H9 (cell line): ENCODE measurements around the gene ITGA11. TPM values are rescaled to one million over a fixed set of nuclear protein-coding genes. Genes with fewer than 3 reads are reported as not detected.

Experiments used
- DNase-seq: peaks from one replicate; pipeline ENCODE4 v3.0.0-alpha.2; 2017
- H2AFZ ChIP-seq: one replicate; pipeline ENCODE4 v1.6.1; 2013; ENCODE audit warnings: mild to moderate bottlenecking, low read length, control low read depth, moderate library complexity
- H2AK5ac ChIP-seq: 2 replicates; pipeline ENCODE4 v1.6.1; 2013; ENCODE audit warnings: low read length, control low read depth, mixed read lengths; ENCODE audit not compliant: insufficient read length
- H2BK120ac ChIP-seq: one replicate; pipeline ENCODE4 v1.6.1; 2013; ENCODE audit warnings: low read depth, mild to moderate bottlenecking, low read length, control low read depth, inconsistent platforms; ENCODE audit not compliant: poor library complexity, severe bottlenecking
- H2BK12ac ChIP-seq: 2 replicates; pipeline ENCODE4 v1.6.1; 2013; ENCODE audit warnings: low read length, control low read depth, mixed read lengths, low read depth; ENCODE audit not compliant: insufficient read length
- H2BK15ac ChIP-seq: 2 replicates; pipeline ENCODE4 v1.6.1; 2013; ENCODE audit warnings: low read depth, low read length, control low read depth
- H2BK20ac ChIP-seq: one replicate; pipeline ENCODE4 v1.6.1; 2013; ENCODE audit warnings: low read depth, mild to moderate bottlenecking, low read length, control low read depth, inconsistent platforms; ENCODE audit not compliant: poor library complexity, severe bottlenecking
- H2BK5ac ChIP-seq: 2 replicates; pipeline ENCODE4 v1.6.1; 2013; ENCODE audit warnings: low read length, control low read depth, mixed read lengths; ENCODE audit not compliant: insufficient read length
- H3K14ac ChIP-seq: 2 replicates; pipeline ENCODE4 v1.6.1; 2013; ENCODE audit warnings: low read length, control low read depth; ENCODE audit not compliant: insufficient read depth
- H3K18ac ChIP-seq: 2 replicates; pipeline ENCODE4 v1.6.1; 2013; ENCODE audit warnings: low read depth, mild to moderate bottlenecking, mixed read lengths, low read length, control low read depth; ENCODE audit not compliant: insufficient read length
- H3K23ac ChIP-seq: 2 replicates; pipeline ENCODE4 v1.6.1; 2013; ENCODE audit warnings: low read length, control low read depth, mixed read lengths, low read depth; ENCODE audit not compliant: insufficient read length
- H3K23me2 ChIP-seq: 2 replicates; pipeline ENCODE4 v1.6.1; 2013; ENCODE audit warnings: low read depth, mild to moderate bottlenecking, mixed read lengths, low read length, control low read depth; ENCODE audit not compliant: insufficient read length, poor library complexity, severe bottlenecking
- H3K27ac ChIP-seq: 2 replicates; pipeline ENCODE4 v1.5.1; 2013; ENCODE audit warnings: low read length, control low read depth, mixed read lengths, low read depth; ENCODE audit not compliant: insufficient read length
- H3K27me3 ChIP-seq: 2 replicates; pipeline ENCODE4 v1.6.1; 2013; ENCODE audit warnings: low read length, control low read depth, inconsistent platforms; ENCODE audit not compliant: insufficient read depth
- H3K4ac ChIP-seq: 2 replicates; pipeline ENCODE4 v1.6.1; 2013; ENCODE audit warnings: low read depth, mild to moderate bottlenecking, control low read depth, inconsistent platforms, low read length, moderate library complexity
- H3K4me1 ChIP-seq: 2 replicates; pipeline ENCODE4 v1.6.1; 2013; ENCODE audit warnings: low read length, control low read depth, inconsistent platforms; ENCODE audit not compliant: insufficient read depth
- H3K4me2 ChIP-seq: 2 replicates; pipeline ENCODE4 v1.6.1; 2013; ENCODE audit warnings: low read length, control low read depth, mixed read lengths; ENCODE audit not compliant: insufficient read length, insufficient read depth
- H3K56ac ChIP-seq: 2 replicates; pipeline ENCODE4 v1.6.1; 2013; ENCODE audit warnings: low read depth, mild to moderate bottlenecking, mixed read lengths, low read length, control low read depth; ENCODE audit not compliant: insufficient read length
- H3K79me1 ChIP-seq: 2 replicates; pipeline ENCODE4 v1.6.1; 2013; ENCODE audit warnings: low read depth, mild to moderate bottlenecking, moderate library complexity, low read length, control low read depth, inconsistent platforms; ENCODE audit not compliant: insufficient read depth, poor library complexity, severe bottlenecking
- H3K79me2 ChIP-seq: 2 replicates; pipeline ENCODE4 v1.6.1; 2013; ENCODE audit warnings: low read length, control low read depth, inconsistent platforms; ENCODE audit not compliant: insufficient read depth
- H3K9ac ChIP-seq: 2 replicates; pipeline ENCODE4 v1.6.1; 2013; ENCODE audit warnings: low read length, control low read depth, mixed read lengths; ENCODE audit not compliant: insufficient read length; ENCODE audit errors: extremely low read depth
- H3K9me3 ChIP-seq: one replicate; pipeline ENCODE4 v1.6.1; 2013; ENCODE audit warnings: low read depth, low read length, inconsistent platforms; ENCODE audit not compliant: control insufficient read depth
- H3T11ph ChIP-seq: one replicate; pipeline ENCODE4 v1.6.1; 2013; ENCODE audit warnings: mild to moderate bottlenecking, low read length, control low read depth, inconsistent platforms
- H4K20me1 ChIP-seq: one replicate; pipeline ENCODE4 v1.6.1; 2013; ENCODE audit not compliant: control insufficient read depth, insufficient read length, insufficient read depth
- H4K5ac ChIP-seq: 2 replicates; pipeline ENCODE4 v1.6.1; 2013; ENCODE audit warnings: low read depth, mild to moderate bottlenecking, mixed read lengths, low read length, control low read depth; ENCODE audit not compliant: insufficient read length
- H4K8ac ChIP-seq: replicated peaks from 2 replicates; pipeline ENCODE4 v1.6.1; 2013; ENCODE audit warnings: low read length, control low read depth, mixed read lengths, low read depth; ENCODE audit not compliant: insufficient read length
- H4K91ac ChIP-seq: 2 replicates; pipeline ENCODE4 v1.6.1; 2013; ENCODE audit warnings: low read depth, mild to moderate bottlenecking, moderate library complexity, mixed read lengths, low read length, control low read depth; ENCODE audit not compliant: insufficient read length
- H3K27ac Mint-ChIP-seq, 3 experiments: 2 replicates in 2 of 3; 3 replicates in 1 of 3; pipeline ENCODE4 v1.8.0; 2020 to 2021; ENCODE audit warnings: mixed read lengths in 3 of 3, mild to moderate bottlenecking in 1 of 3, moderate library complexity in 1 of 3
- H3K27me3 Mint-ChIP-seq: 2 replicates; pipeline ENCODE4 v1.8.0; 2021; ENCODE audit warnings: low read depth, mild to moderate bottlenecking, moderate library complexity, mixed read lengths
- H3K36me3 Mint-ChIP-seq, 3 experiments: 2 replicates in 2 of 3; 3 replicates in 1 of 3; pipeline ENCODE4 v1.8.0; 2020 to 2021; ENCODE audit warnings: low read depth in 3 of 3, mixed read lengths in 3 of 3; ENCODE audit not compliant: insufficient read depth in 1 of 3
- H3K4me1 Mint-ChIP-seq, 2 experiments: 2 replicates each; pipeline ENCODE4 v1.8.0; 2020; ENCODE audit warnings: mixed read lengths in 2 of 2
- H3K4me3 Mint-ChIP-seq, 2 experiments: 2 replicates in 1 of 2; 3 replicates in 1 of 2; pipeline ENCODE4 v1.8.0; 2020 to 2021; ENCODE audit warnings: mild to moderate bottlenecking in 2 of 2, mixed read lengths in 2 of 2, moderate library complexity in 1 of 2
- H3K9me3 Mint-ChIP-seq, 2 experiments: 2 replicates in 1 of 2; 3 replicates in 1 of 2; pipeline ENCODE4 v1.8.0; 2020; ENCODE audit warnings: mild to moderate bottlenecking in 2 of 2, mixed read lengths in 2 of 2, moderate library complexity in 1 of 2
- WGBS: extraction: QIAGEN DNeasy Blood & Tissue Kit; methylation state at CpG from one replicate; pipeline ENCODE4 v1.1.7; 2013; ENCODE audit warnings: missing lambda C conversion rate, low lambda C conversion rate, mixed read lengths; ENCODE audit not compliant: insufficient read length; ENCODE audit errors: extremely low coverage; 5-methylcytosine and 5-hydroxymethylcytosine counted together
- total RNA-seq: library from RNA; stranded (reverse); gene quantifications from 2 replicates; pipeline ENCODE4 v1.2.1, GENCODE V29; 2021
- TF ChIP-seq, protein P1 (sequence below): fragments of 200-600 bp; sonication (generic); conservative IDR thresholded peaks from 3 replicates; pipeline ENCODE4 v1.8.0; 2021; ENCODE audit warnings: antibody characterized with exemption, mild to moderate bottlenecking

ITGA11 gene
- total RNA-seq, 1 experiment from 2014 or later, result 0.07 TPM

DNA sequence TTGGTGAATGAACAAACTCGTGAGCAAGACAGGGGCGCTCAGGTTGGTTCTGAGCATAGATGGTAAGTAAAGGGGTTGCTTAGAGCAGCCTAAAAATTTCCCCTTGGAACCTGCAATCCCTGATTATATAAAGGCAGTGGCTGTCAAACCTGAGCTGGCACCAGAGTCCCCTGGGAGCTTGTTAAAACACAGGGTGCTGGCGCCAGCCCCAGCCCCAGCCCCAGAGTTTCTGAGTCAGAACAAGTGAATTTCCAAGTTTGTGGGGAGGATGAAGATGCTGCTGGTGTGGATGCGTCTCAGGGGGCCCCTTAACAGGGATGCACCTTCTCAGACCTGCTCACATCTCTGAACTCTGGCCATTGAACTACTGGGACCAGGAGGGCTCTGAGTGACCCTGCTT is 106.2 kb downstream of the ITGA11 start:
- Histone ChIP-seq H2BK12ac (no peak overlapping the region), H3K14ac (no peak overlapping the region), H3T11ph (no peak overlapping the region), H4K91ac (no peak overlapping the region), H3K56ac (no peak overlapping the region), H3K4ac (no peak overlapping the region), H2BK20ac (no peak overlapping the region), H3K18ac (no peak overlapping the region), H4K20me1 (no peaks in the 10 kb centered on the region), H3K23me2 (no peaks in the 10 kb centered on the region), H2BK15ac (no peak overlapping the region), H3K27ac (no peak overlapping the region), H2BK120ac (no peak overlapping the region), H2AFZ (no peak overlapping the region), H3K27me3 (no peaks in the 10 kb centered on the region), H3K79me1 (no peaks in the 10 kb centered on the region), H3K23ac (no peak overlapping the region), H3K4me2 (no peak overlapping the region), H3K79me2 (no peaks in the 10 kb centered on the region), H4K5ac (no peak overlapping the region), H3K9ac (no peak overlapping the region), H2AK5ac (no peak overlapping the region), H3K4me1 (peaks cover 3% of the 10 kb centered on the region; the same call in 1 of the 2 replicates), H4K8ac (no peak overlapping the region), H2BK5ac (no peak overlapping the region), H3K9me3 (no peaks in the 10 kb centered on the region)
- no peak for DNase-seq
- no CpG with 5 or more reads among the region's 4 CpGs for WGBS
- H3K27me3 Mint-ChIP-seq, result peaks cover 16% of the 10 kb centered on the region
- H3K4me3 Mint-ChIP-seq, result no peak overlapping the region
- H3K9me3 Mint-ChIP-seq, result no peaks in the 10 kb centered on the region; a peak in 1 of 5 replicates
- no peaks in the 10 kb centered on the region; a peak in 1 of 7 replicates for H3K36me3 Mint-ChIP-seq
- no peak overlapping the region for H3K27ac Mint-ChIP-seq
- peaks cover 40 to 49% of the 10 kb centered on the region in 2 experiments for H3K4me1 Mint-ChIP-seq
- TF ChIP-seq, protein P1, sequence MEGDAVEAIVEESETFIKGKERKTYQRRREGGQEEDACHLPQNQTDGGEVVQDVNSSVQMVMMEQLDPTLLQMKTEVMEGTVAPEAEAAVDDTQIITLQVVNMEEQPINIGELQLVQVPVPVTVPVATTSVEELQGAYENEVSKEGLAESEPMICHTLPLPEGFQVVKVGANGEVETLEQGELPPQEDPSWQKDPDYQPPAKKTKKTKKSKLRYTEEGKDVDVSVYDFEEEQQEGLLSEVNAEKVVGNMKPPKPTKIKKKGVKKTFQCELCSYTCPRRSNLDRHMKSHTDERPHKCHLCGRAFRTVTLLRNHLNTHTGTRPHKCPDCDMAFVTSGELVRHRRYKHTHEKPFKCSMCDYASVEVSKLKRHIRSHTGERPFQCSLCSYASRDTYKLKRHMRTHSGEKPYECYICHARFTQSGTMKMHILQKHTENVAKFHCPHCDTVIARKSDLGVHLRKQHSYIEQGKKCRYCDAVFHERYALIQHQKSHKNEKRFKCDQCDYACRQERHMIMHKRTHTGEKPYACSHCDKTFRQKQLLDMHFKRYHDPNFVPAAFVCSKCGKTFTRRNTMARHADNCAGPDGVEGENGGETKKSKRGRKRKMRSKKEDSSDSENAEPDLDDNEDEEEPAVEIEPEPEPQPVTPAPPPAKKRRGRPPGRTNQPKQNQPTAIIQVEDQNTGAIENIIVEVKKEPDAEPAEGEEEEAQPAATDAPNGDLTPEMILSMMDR, result no peak
